ENCODE data around the gene CA5A. TPM values are rescaled to one million over a fixed set of nuclear protein-coding genes. Genes with fewer than 3 reads are reported as not detected.
"Not testable (repeated sequence)": the region's sequence is repeated elsewhere in the genome, so short reads cannot be mapped to it uniquely, and the experiment has no call there.

Gene CA5A
- total and polyA plus RNA-seq, 2 experiments from 2014 or later: 1.0 to 1.9 TPM

GRCh38 chr16:87882436-87883019, 53.8 kb downstream of the CA5A start:
- Histone ChIP-seq H2AFZ (no peak overlapping the region), H3K4me1 (ENCODE audit: insufficient read depth) (no peaks in the 10 kb centered on the region), H3K4me2 (no peak overlapping the region), H3K4me3 (no peak overlapping the region), H3K27me3 (no peaks in the 10 kb centered on the region), H3K9me2 (replicated peaks; ENCODE audit: insufficient read depth) (no peaks in the 10 kb centered on the region), H4K20me1 (ENCODE audit: insufficient read depth, poor library complexity, severe bottlenecking) (no peaks in the 10 kb centered on the region), H3K9me3 (ENCODE audit: low read depth) (no peaks in the 10 kb centered on the region), H3K27ac (no peak overlapping the region), H3K79me2 (no peaks in the 10 kb centered on the region), H3K36me3 (replicated peaks; ENCODE audit: insufficient read depth, low read depth) (no peaks in the 10 kb centered on the region)
- no peak for DNase-seq (ENCODE audit: low spot score)
- TF ChIP-seq, protein P1, sequence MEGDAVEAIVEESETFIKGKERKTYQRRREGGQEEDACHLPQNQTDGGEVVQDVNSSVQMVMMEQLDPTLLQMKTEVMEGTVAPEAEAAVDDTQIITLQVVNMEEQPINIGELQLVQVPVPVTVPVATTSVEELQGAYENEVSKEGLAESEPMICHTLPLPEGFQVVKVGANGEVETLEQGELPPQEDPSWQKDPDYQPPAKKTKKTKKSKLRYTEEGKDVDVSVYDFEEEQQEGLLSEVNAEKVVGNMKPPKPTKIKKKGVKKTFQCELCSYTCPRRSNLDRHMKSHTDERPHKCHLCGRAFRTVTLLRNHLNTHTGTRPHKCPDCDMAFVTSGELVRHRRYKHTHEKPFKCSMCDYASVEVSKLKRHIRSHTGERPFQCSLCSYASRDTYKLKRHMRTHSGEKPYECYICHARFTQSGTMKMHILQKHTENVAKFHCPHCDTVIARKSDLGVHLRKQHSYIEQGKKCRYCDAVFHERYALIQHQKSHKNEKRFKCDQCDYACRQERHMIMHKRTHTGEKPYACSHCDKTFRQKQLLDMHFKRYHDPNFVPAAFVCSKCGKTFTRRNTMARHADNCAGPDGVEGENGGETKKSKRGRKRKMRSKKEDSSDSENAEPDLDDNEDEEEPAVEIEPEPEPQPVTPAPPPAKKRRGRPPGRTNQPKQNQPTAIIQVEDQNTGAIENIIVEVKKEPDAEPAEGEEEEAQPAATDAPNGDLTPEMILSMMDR (IDR thresholded peaks at IDR 0.05; ENCODE audit: poor library complexity): no peak
- 96% methylated on average over 29 of the region's 29 CpGs for WGBS (ENCODE audit: low lambda C conversion rate, missing lambda C conversion rate)

GRCh38 chr16:87881324-87882200, 54.8 kb downstream of the CA5A start:
- Histone ChIP-seq H3K4me3 (no peak overlapping the region), H3K27me3 (no peaks in the 10 kb centered on the region)
- WGBS (ENCODE audit: low lambda C conversion rate, missing lambda C conversion rate): 44% methylated on average over 21 of the region's 24 CpGs

GRCh38 chr16:87880117-87880696, 56.1 kb downstream of the CA5A start:
- Histone ChIP-seq H3K9me2 (replicated peaks; ENCODE audit: insufficient read depth) (no peaks in the 10 kb centered on the region), H3K27me3 (no peaks in the 10 kb centered on the region), H3K79me2 (no peaks in the 10 kb centered on the region), H3K27ac (no peak overlapping the region), H3K4me2 (no peak overlapping the region), H3K9me3 (ENCODE audit: low read depth) (no peaks in the 10 kb centered on the region), H3K36me3 (replicated peaks; ENCODE audit: insufficient read depth, low read depth) (no peaks in the 10 kb centered on the region), H2AFZ (no peak overlapping the region), H3K4me3 (no peak overlapping the region), H3K4me1 (ENCODE audit: insufficient read depth) (no peaks in the 10 kb centered on the region), H4K20me1 (ENCODE audit: insufficient read depth, poor library complexity, severe bottlenecking) (no peaks in the 10 kb centered on the region)
- TF ChIP-seq EZH2 (IDR thresholded peaks at IDR 0.05; ENCODE audit: borderline replicate concordance): no peak
- no peak for TF ChIP-seq EZH2phosphoT487 (IDR thresholded peaks at IDR 0.05; ENCODE audit: low read depth, severe bottlenecking, unreplicated experiment)
- TF ChIP-seq, protein P1 (IDR thresholded peaks at IDR 0.05; ENCODE audit: poor library complexity): no peak
- DNase-seq (ENCODE audit: low spot score): no peak
- WGBS (ENCODE audit: low lambda C conversion rate, missing lambda C conversion rate): 76% methylated on average over 17 of the region's 17 CpGs

More at GRCh38 chr16:87881324-87882200, 54.8 kb downstream of the CA5A start:
- no peak for DNase-seq (ENCODE audit: low spot score)
- Histone ChIP-seq H3K27ac (no peak overlapping the region), H4K20me1 (ENCODE audit: insufficient read depth, poor library complexity, severe bottlenecking) (no peaks in the 10 kb centered on the region), H3K4me1 (ENCODE audit: insufficient read depth) (no peaks in the 10 kb centered on the region), H3K79me2 (no peaks in the 10 kb centered on the region), H3K36me3 (replicated peaks; ENCODE audit: insufficient read depth, low read depth) (no peaks in the 10 kb centered on the region), H3K9me3 (ENCODE audit: low read depth) (no peaks in the 10 kb centered on the region), H3K9me2 (replicated peaks; ENCODE audit: insufficient read depth) (no peaks in the 10 kb centered on the region), H2AFZ (no peak overlapping the region), H3K4me2 (no peak overlapping the region)
- no peak for TF ChIP-seq EZH2phosphoT487 (IDR thresholded peaks at IDR 0.05; ENCODE audit: low read depth, severe bottlenecking, unreplicated experiment)
- TF ChIP-seq, protein P1 (IDR thresholded peaks at IDR 0.05; ENCODE audit: poor library complexity): no peak
- TF ChIP-seq EZH2 (IDR thresholded peaks at IDR 0.05; ENCODE audit: borderline replicate concordance): no peak

GRCh38 chr16:87879411-87880013, 56.8 kb downstream of the CA5A start:
- WGBS (ENCODE audit: low lambda C conversion rate, missing lambda C conversion rate): 91% methylated on average over 5 of the region's 5 CpGs

More at GRCh38 chr16:87879411-87880013, 56.8 kb downstream of the CA5A start:
- not testable (repeated sequence) for H3K9me2 ChIP-seq (replicated peaks; ENCODE audit: insufficient read depth); H3K4me1 ChIP-seq (ENCODE audit: insufficient read depth); H3K27ac ChIP-seq; DNase-seq (ENCODE audit: low spot score); H2AFZ ChIP-seq; H3K79me2 ChIP-seq; H3K4me2 ChIP-seq; H3K27me3 ChIP-seq; H4K20me1 ChIP-seq (ENCODE audit: insufficient read depth, poor library complexity, severe bottlenecking); H3K4me3 ChIP-seq; H3K36me3 ChIP-seq (replicated peaks; ENCODE audit: insufficient read depth, low read depth); H3K9me3 ChIP-seq (ENCODE audit: low read depth)
